PC-3 (cell line): ENCODE data around the gene CDK5RAP2.

ENCODE experiments used
- CTCF ChIP-seq: fragments of 300-600 bp; sonication (generic); conservative IDR thresholded peaks from 2 replicates; pipeline ENCODE4 v1.5.1; 2017; ENCODE audit warnings: antibody characterized with exemption, low read depth, mild to moderate bottlenecking, low read length
- EZH2 ChIP-seq: fragments of 300-600 bp; sonication (generic); IDR thresholded peaks from one replicate; pipeline ENCODE4 v1.6.1; 2017; ENCODE audit warnings: antibody characterized with exemption, mild to moderate bottlenecking, low read length; ENCODE audit not compliant: unreplicated experiment
- EZH2phosphoT487 ChIP-seq: fragments of 300-600 bp; sonication (generic); IDR thresholded peaks from 2 replicates; pipeline ENCODE4 v1.6.1; 2018; ENCODE audit warnings: mild to moderate bottlenecking, antibody characterized with exemption, low read length, borderline replicate concordance

GRCh38 chr9:120610975-120611689 lies 31.2 kb upstream of the CDK5RAP2 start:
- TF ChIP-seq CTCF = peak; percentile 45; the same call in 1 of the 2 replicates
- TF ChIP-seq EZH2phosphoT487 = no peak
- TF ChIP-seq EZH2 = no peak
